Mucosa of rectum (tissue), 2 donors: Measurements from ENCODE around the gene PHYHD1.

Experiments used
- H3K27ac ChIP-seq, 2 donors: one replicate each; pipeline ENCODE4 v1.7.0; 2013; ENCODE audit warnings: inconsistent platforms in 2 of 2, low read depth in 2 of 2, low read length in 2 of 2
- H3K27me3 ChIP-seq, 2 donors: one replicate each; pipeline ENCODE4 v1.7.0; 2013; ENCODE audit warnings: low read length in 2 of 2; ENCODE audit not compliant: control insufficient read depth in 2 of 2, insufficient read depth in 2 of 2
- H3K36me3 ChIP-seq, 2 donors: one replicate each; pipeline ENCODE4 v1.7.0; 2013; ENCODE audit warnings: low read length in 2 of 2; ENCODE audit not compliant: control insufficient read depth in 2 of 2, insufficient read depth in 2 of 2
- H3K4me1 ChIP-seq, 2 donors: one replicate each; pipeline ENCODE4 v1.7.0; 2013; ENCODE audit warnings: low read length in 2 of 2, mild to moderate bottlenecking in 1 of 2; ENCODE audit not compliant: control insufficient read depth in 2 of 2, insufficient read depth in 2 of 2
- H3K4me3 ChIP-seq, 2 donors: one replicate each; pipeline ENCODE4 v1.7.0; 2013; ENCODE audit warnings: low read length in 2 of 2
- H3K9ac ChIP-seq, 2 donors: one replicate each; pipeline ENCODE4 v1.7.0; 2013; ENCODE audit warnings: low read length in 2 of 2, low read depth in 1 of 2, mild to moderate bottlenecking in 1 of 2
- H3K9me3 ChIP-seq, 2 donors: one replicate each; pipeline ENCODE4 v1.7.0; 2013; ENCODE audit warnings: low read length in 2 of 2; ENCODE audit not compliant: control insufficient read depth in 2 of 2
- donor health status: healthy.
- donor health status: Normal muscosa, but diverticular disease.

PHYHD1 gene

DNA sequence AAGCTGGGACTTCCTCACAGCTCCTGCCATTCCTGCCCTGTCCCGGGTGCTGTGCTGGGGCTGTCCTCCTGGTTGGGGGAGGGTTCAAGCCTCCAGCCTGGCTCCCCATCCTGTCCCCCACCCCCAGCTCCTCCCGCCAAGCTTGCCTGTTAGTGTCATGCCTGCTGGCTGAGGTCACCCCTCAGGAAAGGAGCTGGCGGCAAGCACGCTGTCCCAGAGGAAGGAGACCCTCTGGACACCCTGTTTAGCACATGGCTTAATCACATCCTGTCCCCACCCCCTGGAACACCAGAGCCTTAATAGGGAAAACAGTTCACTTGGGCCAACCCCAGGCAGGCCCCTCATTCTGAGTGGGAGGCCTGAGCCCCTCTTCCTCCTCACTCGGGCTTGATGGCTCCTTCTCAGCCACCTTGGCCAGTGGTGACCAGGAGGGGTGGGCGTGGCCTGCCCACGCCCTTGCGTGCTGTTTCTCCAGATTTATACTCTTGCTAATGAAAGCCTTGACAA is 9.2 kb upstream of the PHYHD1 start:
- peak overlapping the region in 1 of 2 donors; percentile 31 for H3K9ac ChIP-seq
- H3K4me3 ChIP-seq: no peak overlapping the region
- H3K9me3 ChIP-seq: no peaks in the 10 kb centered on the region
- peaks cover under 1 to 11% of the 10 kb centered on the region in 2 donors for H3K4me1 ChIP-seq
- peak overlapping the region; percentile 43 to 59 for H3K27ac ChIP-seq
- no peaks in the 10 kb centered on the region for H3K27me3 ChIP-seq
- peaks cover 32 to 39% of the 10 kb centered on the region in 2 donors for H3K36me3 ChIP-seq

DNA sequence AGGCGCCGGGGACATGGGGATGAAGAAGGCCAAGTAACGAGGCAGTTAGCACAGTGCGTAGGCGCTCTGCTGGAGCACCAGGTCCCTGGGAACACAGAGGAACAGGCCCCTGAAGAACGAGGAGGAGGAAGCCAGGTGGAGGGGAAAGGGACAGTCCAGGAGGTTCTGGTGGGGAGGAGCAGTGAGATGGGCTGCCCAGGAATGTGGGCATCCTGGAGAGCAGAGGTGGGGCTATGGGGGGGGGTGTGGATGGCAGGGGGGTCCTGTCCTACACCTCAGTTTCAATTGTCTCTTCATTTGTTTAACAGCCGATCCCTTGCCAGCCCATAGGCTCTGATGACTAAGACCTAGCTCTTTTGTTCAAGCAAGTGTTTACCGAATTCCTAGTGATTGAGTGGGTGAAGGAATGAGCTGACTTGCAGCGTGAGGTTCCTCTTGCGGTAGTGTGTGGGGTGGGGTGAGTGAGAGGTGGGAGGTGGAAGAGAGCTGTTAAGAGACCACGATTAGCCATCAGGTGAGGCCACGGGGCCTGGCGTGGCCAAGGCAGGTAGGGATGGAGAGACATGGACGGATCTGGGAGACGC is 8.4 kb upstream of the PHYHD1 start:
- Histone ChIP-seq H3K9ac (no peak overlapping the region), H3K36me3 (peaks cover 31 to 37% of the 10 kb centered on the region in 2 donors), H3K9me3 (no peaks in the 10 kb centered on the region), H3K27me3 (no peaks in the 10 kb centered on the region), H3K4me3 (no peak overlapping the region), H3K27ac (peak overlapping the region in 1 of 2 donors; percentile 59), H3K4me1 (peaks cover 2 to 13% of the 10 kb centered on the region in 2 donors)

DNA sequence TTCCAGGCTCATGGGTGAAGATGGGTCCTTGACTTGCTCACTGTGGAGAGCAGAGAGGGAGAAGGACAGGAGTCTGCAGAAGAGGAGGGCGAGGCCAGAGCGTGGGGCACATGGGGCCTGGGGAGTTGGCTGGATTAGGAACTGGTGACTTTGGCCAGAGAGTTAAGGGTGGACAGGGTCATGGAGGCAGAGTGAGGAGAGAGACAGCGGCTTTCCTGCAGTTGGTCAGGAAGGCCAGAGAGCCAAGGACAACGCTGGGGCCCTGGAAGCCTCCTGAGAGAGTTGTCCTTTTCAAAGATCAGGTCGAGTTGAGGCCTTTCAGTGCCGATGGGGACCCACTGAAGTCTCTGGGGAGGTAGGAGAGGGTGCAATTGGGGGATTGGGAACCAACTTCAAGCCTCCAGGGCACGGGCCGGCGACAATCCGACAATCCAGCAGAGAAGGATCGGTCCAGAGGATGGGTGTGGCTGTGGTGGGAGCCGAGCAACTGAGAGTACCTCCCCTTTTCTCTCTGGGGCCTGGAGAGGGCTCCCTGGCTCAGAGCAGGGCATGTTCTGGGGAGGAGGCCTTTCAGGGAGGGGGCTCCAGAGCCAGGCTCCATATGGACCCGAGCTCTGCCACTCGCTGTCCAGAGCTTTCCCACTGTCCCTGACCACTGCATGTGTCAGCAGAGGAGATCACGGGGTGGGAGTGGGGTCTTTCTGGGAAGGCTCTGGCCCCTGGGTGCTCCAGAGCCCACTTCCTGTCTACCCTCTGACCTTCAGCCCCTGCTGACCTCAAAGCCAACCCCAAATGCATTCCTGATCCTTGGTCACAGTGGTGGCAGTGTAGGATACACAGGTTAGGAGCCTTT is 7.5 kb upstream of the PHYHD1 start:
- H3K4me3 ChIP-seq: no peak overlapping the region
- H3K27ac ChIP-seq: peak overlapping the region; percentile 15 to 28
- H3K36me3 ChIP-seq: peaks cover 26 to 28% of the 10 kb centered on the region in 2 donors
- peaks cover 2 to 13% of the 10 kb centered on the region in 2 donors for H3K4me1 ChIP-seq
- H3K9me3 ChIP-seq: no peaks in the 10 kb centered on the region
- no peaks in the 10 kb centered on the region for H3K27me3 ChIP-seq
- H3K9ac ChIP-seq: no peak overlapping the region

DNA sequence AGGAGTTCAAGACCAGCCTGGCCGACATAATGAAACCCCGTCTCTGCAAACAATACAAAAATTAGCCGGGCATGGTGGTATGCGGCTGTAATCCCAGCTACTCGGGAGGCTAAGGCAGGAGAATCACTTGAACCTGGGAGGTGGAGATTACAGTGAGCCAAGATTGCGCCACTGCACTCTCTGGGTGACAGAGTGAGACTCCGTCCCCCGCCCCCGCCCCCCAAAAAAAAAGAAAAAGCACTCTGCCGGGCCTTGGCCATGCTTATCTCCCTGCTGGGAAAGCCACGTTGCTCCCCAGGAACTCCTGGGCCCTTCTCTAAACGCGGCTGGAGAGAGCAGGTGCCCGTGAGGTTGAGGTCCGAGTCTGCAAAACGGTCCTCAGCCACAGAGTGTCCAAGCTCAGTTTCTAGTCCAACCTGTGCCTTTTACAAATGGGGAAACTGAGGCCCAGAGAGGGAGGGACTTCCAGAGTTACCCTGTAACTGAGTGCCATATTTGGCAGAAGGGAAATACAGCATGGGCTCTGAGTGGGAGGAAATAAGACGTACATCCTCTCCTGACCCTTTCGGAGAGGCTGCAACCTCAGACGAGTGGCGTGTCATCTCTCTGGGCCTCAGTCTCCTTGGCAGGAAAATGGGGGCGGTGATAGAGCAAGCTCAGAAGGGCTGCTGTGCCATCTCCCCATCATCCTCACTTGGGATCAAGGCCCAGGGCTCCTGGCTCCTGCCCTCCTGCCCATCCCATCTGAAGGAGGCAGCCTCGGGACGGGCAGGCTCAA is 6.6 kb upstream of the PHYHD1 start:
- Histone ChIP-seq H3K27ac (no peak overlapping the region), H3K36me3 (peaks cover 18 to 19% of the 10 kb centered on the region in 2 donors), H3K4me1 (peaks cover 2 to 13% of the 10 kb centered on the region in 2 donors), H3K4me3 (no peak overlapping the region), H3K9ac (no peak overlapping the region), H3K9me3 (no peaks in the 10 kb centered on the region), H3K27me3 (no peaks in the 10 kb centered on the region)

DNA sequence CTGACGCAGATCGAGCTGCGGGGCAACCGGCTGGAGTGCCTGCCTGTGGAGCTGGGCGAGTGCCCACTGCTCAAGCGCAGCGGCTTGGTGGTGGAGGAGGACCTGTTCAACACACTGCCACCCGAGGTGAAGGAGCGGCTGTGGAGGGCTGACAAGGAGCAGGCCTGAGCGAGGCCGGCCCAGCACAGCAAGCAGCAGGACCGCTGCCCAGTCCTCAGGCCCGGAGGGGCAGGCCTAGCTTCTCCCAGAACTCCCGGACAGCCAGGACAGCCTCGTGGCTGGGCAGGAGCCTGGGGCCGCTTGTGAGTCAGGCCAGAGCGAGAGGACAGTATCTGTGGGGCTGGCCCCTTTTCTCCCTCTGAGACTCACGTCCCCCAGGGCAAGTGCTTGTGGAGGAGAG is 4.6 kb upstream of the PHYHD1 start:
- Histone ChIP-seq H3K4me3 (no peak overlapping the region), H3K27me3 (no peaks in the 10 kb centered on the region), H3K9ac (no peak overlapping the region), H3K27ac (peak overlapping the region; percentile 48 to 73), H3K4me1 (peaks cover 2 to 13% of the 10 kb centered on the region in 2 donors), H3K9me3 (no peaks in the 10 kb centered on the region), H3K36me3 (peaks cover 10 to 11% of the 10 kb centered on the region in 2 donors)

- Histone ChIP-seq H3K4me1 (peaks cover 2 to 12% of the 10 kb centered on the region in 2 donors), H3K27ac (peak overlapping the region; percentile 48 to 73), H3K9ac (peak overlapping the region in 1 of 2 donors; percentile 35), H3K27me3 (no peaks in the 10 kb centered on the region), H3K9me3 (no peaks in the 10 kb centered on the region), H3K36me3 (peaks cover 10 to 11% of the 10 kb centered on the region in 2 donors), H3K4me3 (no peak overlapping the region)
These were observed 4.0 kb upstream of the PHYHD1 start for GRCh38 chr9:128916745-128917144.

GRCh38 chr9:128917151-128917849 is 3.5 kb upstream of the PHYHD1 start:
- Histone ChIP-seq H3K27ac (peak overlapping the region; percentile 18 to 44), H3K27me3 (no peaks in the 10 kb centered on the region), H3K4me3 (no peak overlapping the region), H3K36me3 (peaks cover 10 to 11% of the 10 kb centered on the region in 2 donors), H3K4me1 (peaks cover 2 to 8% of the 10 kb centered on the region in 2 donors), H3K9ac (no peak overlapping the region), H3K9me3 (no peaks in the 10 kb centered on the region)

- Histone ChIP-seq H3K27ac (no peak overlapping the region), H3K4me3 (no peak overlapping the region), H3K9ac (no peak overlapping the region), H3K9me3 (no peaks in the 10 kb centered on the region), H3K36me3 (peaks cover 8 to 10% of the 10 kb centered on the region in 2 donors), H3K27me3 (no peaks in the 10 kb centered on the region), H3K4me1 (peaks cover 2 to 4% of the 10 kb centered on the region in 2 donors)
These were observed 1.9 kb upstream of the PHYHD1 start for GRCh38 chr9:128918921-128919320.

- H3K4me3 ChIP-seq: no peak overlapping the region
- peaks cover 2 to 4% of the 10 kb centered on the region in 2 donors for H3K4me1 ChIP-seq
- H3K27ac ChIP-seq: no peak overlapping the region
- no peaks in the 10 kb centered on the region for H3K27me3 ChIP-seq
- H3K9ac ChIP-seq: no peak overlapping the region
- H3K36me3 ChIP-seq: peaks cover 8 to 10% of the 10 kb centered on the region in 2 donors
- H3K9me3 ChIP-seq: no peaks in the 10 kb centered on the region
These were observed 1.2 kb upstream of the PHYHD1 start for GRCh38 chr9:128919402-128920089.
